Neural progenitor cell (in vitro differentiated cells): ENCODE data around the gene CD1E. TPM values are rescaled to one million over a fixed set of nuclear protein-coding genes. Genes with fewer than 3 reads are reported as not detected.

Experiments
- DNase-seq: peaks from one replicate; pipeline ENCODE4 v3.0.0-alpha.2; 2016; ENCODE audit warnings: low spot score
- H2AFZ ChIP-seq: fragments of 200-600 bp; sonication (generic); replicated peaks from 2 replicates; pipeline ENCODE4 v1.6.1; 2016; ENCODE audit warnings: antibody characterized with exemption
- H3F3A ChIP-seq: fragments of 200-600 bp; sonication (generic); 2 replicates; pipeline ENCODE4 v1.6.1; 2016; ENCODE audit warnings: antibody characterized with exemption, low read depth
- H3K27ac ChIP-seq: fragments of 200-600 bp; sonication (generic); 2 replicates; pipeline ENCODE4 v1.5.1; 2016; ENCODE audit warnings: mild to moderate bottlenecking
- H3K27me3 ChIP-seq: fragments of 200-600 bp; sonication (generic); 2 replicates; pipeline ENCODE4 v1.6.1; 2016; ENCODE audit warnings: mild to moderate bottlenecking, moderate library complexity
- H3K36me3 ChIP-seq: fragments of 200-600 bp; sonication (generic); 2 replicates; pipeline ENCODE4 v1.5.1; 2016
- H3K4me1 ChIP-seq: fragments of 200-600 bp; sonication (generic); 2 replicates; pipeline ENCODE4 v1.6.1; 2016; ENCODE audit warnings: mixed run types
- H3K4me2 ChIP-seq: fragments of 200-600 bp; sonication (generic); 2 replicates; pipeline ENCODE4 v1.6.1; 2016
- H3K4me3 ChIP-seq: fragments of 200-600 bp; sonication (generic); 2 replicates; pipeline ENCODE4 v1.5.1; 2016
- H3K79me2 ChIP-seq: fragments of 200-600 bp; sonication (generic); 2 replicates; pipeline ENCODE4 v1.6.1; 2016; ENCODE audit warnings: low read depth
- H3K9ac ChIP-seq: fragments of 200-600 bp; sonication (generic); 2 replicates; pipeline ENCODE4 v1.6.1; 2016
- H3K9me3 ChIP-seq: fragments of 200-600 bp; sonication (generic); 2 replicates; pipeline ENCODE4 v1.5.1; 2016; ENCODE audit warnings: low read depth
- H4K20me1 ChIP-seq: fragments of 200-600 bp; sonication (generic); 2 replicates; pipeline ENCODE4 v1.6.1; 2016; ENCODE audit warnings: low read depth
- H3K27ac Mint-ChIP-seq: 3 replicates; pipeline ENCODE4 v1.8.0; 2021; ENCODE audit warnings: mixed read lengths
- H3K27me3 Mint-ChIP-seq: 2 replicates; pipeline ENCODE4 v1.8.0; 2022; ENCODE audit warnings: low read depth, mild to moderate bottlenecking, inconsistent platforms, moderate library complexity, mixed read lengths; ENCODE audit not compliant: insufficient read depth
- H3K36me3 Mint-ChIP-seq: 3 replicates; pipeline ENCODE4 v1.8.0; 2021; ENCODE audit warnings: mixed read lengths
- H3K4me1 Mint-ChIP-seq: 3 replicates; pipeline ENCODE4 v1.8.0; 2021; ENCODE audit warnings: mixed read lengths
- H3K4me3 Mint-ChIP-seq: 3 replicates; pipeline ENCODE4 v1.8.0; 2021; ENCODE audit warnings: mild to moderate bottlenecking, moderate library complexity, mixed read lengths
- H3K9me3 Mint-ChIP-seq: 3 replicates; pipeline ENCODE4 v1.8.0; 2020; ENCODE audit warnings: mixed read lengths
- CTCF ChIP-seq: fragments of 200-600 bp; sonication (generic); IDR thresholded peaks from 2 replicates; pipeline ENCODE4 v1.5.1; 2017; ENCODE audit warnings: antibody characterized with exemption, mild to moderate bottlenecking
- EZH2 ChIP-seq: fragments of 200-600 bp; sonication (generic); IDR thresholded peaks from 2 replicates; pipeline ENCODE4 v1.6.1; 2017; ENCODE audit warnings: antibody characterized with exemption, mild to moderate bottlenecking, moderate library complexity
- EZH2phosphoT487 ChIP-seq: fragments of 200-600 bp; sonication (generic); IDR thresholded peaks from 2 replicates; pipeline ENCODE4 v1.6.1; 2017; ENCODE audit warnings: antibody characterized with exemption
- total RNA-seq: library from RNA; depleted of rRNA; stranded (reverse); fragments of >200 nt; gene quantifications from 2 replicates; pipeline ENCODE4 v1.2.3, GENCODE V29; 2015; ENCODE audit warnings: low replicate concordance

The CD1E gene
- total RNA-seq, 1 donor from 2014 or later: not detected

GRCh38 chr1:158357441-158357840, 3.7 kb downstream of the CD1E start:
- Histone ChIP-seq H3K27ac (no peak overlapping the region), H3K4me3 (no peak overlapping the region), H3K4me1 (no peaks in the 10 kb centered on the region), H3K9me3 (no peaks in the 10 kb centered on the region), H3F3A (no peaks in the 10 kb centered on the region), H3K79me2 (no peaks in the 10 kb centered on the region), H2AFZ (no peak overlapping the region), H3K36me3 (no peaks in the 10 kb centered on the region), H3K4me2 (no peak overlapping the region), H3K9ac (no peak overlapping the region), H4K20me1 (no peaks in the 10 kb centered on the region), H3K27me3 (no peaks in the 10 kb centered on the region)
- Mint-ChIP-seq H3K36me3 (no peaks in the 10 kb centered on the region), H3K27ac (no peak overlapping the region), H3K4me3 (no peak overlapping the region), H3K4me1 (no peaks in the 10 kb centered on the region), H3K27me3 (no peaks in the 10 kb centered on the region), H3K9me3 (no peaks in the 10 kb centered on the region)
- no peak for DNase-seq
- TF ChIP-seq CTCF: no peak
- no peak for TF ChIP-seq EZH2phosphoT487
- TF ChIP-seq EZH2: no peak

- Histone ChIP-seq H3K4me3 (no peak overlapping the region), H3K27ac (no peak overlapping the region), H3K36me3 (no peaks in the 10 kb centered on the region), H3K27me3 (no peaks in the 10 kb centered on the region), H4K20me1 (no peaks in the 10 kb centered on the region), H3K4me2 (no peak overlapping the region), H3K9ac (no peak overlapping the region), H3K4me1 (no peaks in the 10 kb centered on the region), H3K9me3 (no peaks in the 10 kb centered on the region), H3F3A (no peaks in the 10 kb centered on the region), H2AFZ (no peak overlapping the region), H3K79me2 (no peaks in the 10 kb centered on the region)
- Mint-ChIP-seq H3K36me3 (no peaks in the 10 kb centered on the region), H3K27ac (no peak overlapping the region), H3K27me3 (no peaks in the 10 kb centered on the region), H3K4me1 (no peaks in the 10 kb centered on the region), H3K4me3 (no peak overlapping the region), H3K9me3 (no peaks in the 10 kb centered on the region)
- DNase-seq: no peak
- no peak for TF ChIP-seq CTCF
- no peak for TF ChIP-seq EZH2
- no peak for TF ChIP-seq EZH2phosphoT487
These were observed 8.8 kb downstream of the CD1E start for GRCh38 chr1:158362482-158362881.

- H3K36me3 Mint-ChIP-seq: no peaks in the 10 kb centered on the region
- H4K20me1 ChIP-seq: no peaks in the 10 kb centered on the region
- no peak overlapping the region for H3K4me3 ChIP-seq
- H3K9me3 Mint-ChIP-seq: no peaks in the 10 kb centered on the region
- no peaks in the 10 kb centered on the region for H3F3A ChIP-seq
- H3K36me3 ChIP-seq: no peaks in the 10 kb centered on the region
- H3K27me3 Mint-ChIP-seq: no peaks in the 10 kb centered on the region
- no peak for TF ChIP-seq EZH2
- no peak for TF ChIP-seq EZH2phosphoT487
- no peak for TF ChIP-seq CTCF
- H2AFZ ChIP-seq: no peak overlapping the region
- no peaks in the 10 kb centered on the region for H3K27me3 ChIP-seq
- no peak for DNase-seq
- no peaks in the 10 kb centered on the region for H3K79me2 ChIP-seq
- no peak overlapping the region for H3K27ac ChIP-seq
- H3K27ac Mint-ChIP-seq: no peak overlapping the region
- no peak overlapping the region for H3K4me3 Mint-ChIP-seq
- no peak overlapping the region for H3K9ac ChIP-seq
- H3K4me2 ChIP-seq: no peak overlapping the region
- no peaks in the 10 kb centered on the region for H3K4me1 ChIP-seq
- no peaks in the 10 kb centered on the region for H3K4me1 Mint-ChIP-seq
- no peaks in the 10 kb centered on the region for H3K9me3 ChIP-seq
These were observed 9.2 kb downstream of the CD1E start for GRCh38 chr1:158362941-158363340.

GRCh38 chr1:158366783-158367182, 13.1 kb downstream of the CD1E start:
- Mint-ChIP-seq H3K4me1 (no peaks in the 10 kb centered on the region), H3K36me3 (no peaks in the 10 kb centered on the region), H3K9me3 (peaks cover 3% of the 10 kb centered on the region), H3K4me3 (no peak overlapping the region), H3K27me3 (peaks cover 5% of the 10 kb centered on the region), H3K27ac (no peak overlapping the region)
- no peaks in the 10 kb centered on the region for H3K27me3 ChIP-seq
- no peak overlapping the region for H3K9ac ChIP-seq
- H3K4me3 ChIP-seq: no peak overlapping the region
- H3K4me2 ChIP-seq: no peak overlapping the region
- no peak overlapping the region for H2AFZ ChIP-seq
- no peaks in the 10 kb centered on the region for H3K9me3 ChIP-seq
- H3K27ac ChIP-seq: no peak overlapping the region
- no peak for DNase-seq
- no peaks in the 10 kb centered on the region for H3F3A ChIP-seq
- H3K4me1 ChIP-seq: no peaks in the 10 kb centered on the region
- no peaks in the 10 kb centered on the region for H3K36me3 ChIP-seq
- no peak for TF ChIP-seq EZH2phosphoT487
- no peak for TF ChIP-seq CTCF
- no peak for TF ChIP-seq EZH2
- no peaks in the 10 kb centered on the region for H4K20me1 ChIP-seq
- no peaks in the 10 kb centered on the region for H3K79me2 ChIP-seq
